HG03280 (cell line): Measurements from ENCODE around the gene RPUSD2.

Source experiments
- ATAC-seq: cut with Tn5 transposase; IDR thresholded peaks from one replicate; pipeline ENCODE4 v1.9.1; 2021; ENCODE audit warnings: mild to moderate bottlenecking, moderate library complexity; ENCODE audit not compliant: unreplicated experiment

The RPUSD2 gene

GRCh38 chr15:40569129-40569953 lies at the start of gene RPUSD2:
RPUSD2 (plus strand) TSS chr15:40569299; CDS start chr15:40569338, 39 bp downstream.
- ATAC-seq: peak; percentile 48

GRCh38 chr15:40523611-40524010 lies 45.5 kb upstream of the RPUSD2 start:
- ATAC-seq: no peak

DNA sequence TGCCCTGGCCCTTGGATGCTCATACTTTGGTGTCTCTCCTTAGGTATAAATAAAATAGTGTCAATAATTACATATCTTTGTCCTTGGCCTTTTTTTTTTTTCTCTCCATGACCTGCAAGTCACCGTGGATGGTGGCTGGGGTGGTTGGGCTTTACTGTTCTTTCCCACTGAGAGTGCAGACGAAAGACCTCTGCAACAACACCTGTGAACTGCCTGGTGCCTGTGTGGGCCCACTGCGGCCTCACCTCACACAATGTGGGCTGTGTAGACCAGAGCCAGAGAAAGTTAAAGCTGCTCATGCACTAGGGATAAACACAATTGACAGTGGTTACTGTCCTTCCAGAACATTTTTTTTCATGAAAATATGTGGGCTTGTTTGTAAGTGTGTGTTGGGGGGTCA lies 43.2 kb upstream of the RPUSD2 start:
- no peak for ATAC-seq

DNA sequence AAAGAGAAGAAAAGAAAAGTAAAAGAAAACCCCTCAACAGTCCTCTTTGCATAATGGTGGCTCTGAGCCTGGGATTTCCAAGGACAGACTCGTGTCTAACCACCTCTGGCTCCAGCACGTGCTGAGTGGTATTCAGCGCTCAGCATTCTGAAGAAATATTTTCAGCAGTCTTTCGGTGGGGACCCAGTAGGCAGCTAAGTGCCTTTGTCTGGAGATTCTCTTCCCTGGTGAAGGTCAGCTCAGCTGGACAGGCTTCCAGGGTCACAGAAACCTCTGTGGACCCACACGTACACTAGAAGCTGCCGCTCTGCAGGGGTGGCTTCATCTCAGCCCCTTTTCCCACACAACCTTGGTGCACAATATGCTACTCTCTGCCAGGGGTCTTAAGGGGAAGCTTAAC lies 40.3 kb upstream of the RPUSD2 start:
- no peak for ATAC-seq

- ATAC-seq: no peak
Observed at GRCh38 chr15:40533763-40534364, 35.2 kb upstream of the RPUSD2 start.

GRCh38 chr15:40534371-40534770 lies 34.7 kb upstream of the RPUSD2 start:
- ATAC-seq: no peak

DNA sequence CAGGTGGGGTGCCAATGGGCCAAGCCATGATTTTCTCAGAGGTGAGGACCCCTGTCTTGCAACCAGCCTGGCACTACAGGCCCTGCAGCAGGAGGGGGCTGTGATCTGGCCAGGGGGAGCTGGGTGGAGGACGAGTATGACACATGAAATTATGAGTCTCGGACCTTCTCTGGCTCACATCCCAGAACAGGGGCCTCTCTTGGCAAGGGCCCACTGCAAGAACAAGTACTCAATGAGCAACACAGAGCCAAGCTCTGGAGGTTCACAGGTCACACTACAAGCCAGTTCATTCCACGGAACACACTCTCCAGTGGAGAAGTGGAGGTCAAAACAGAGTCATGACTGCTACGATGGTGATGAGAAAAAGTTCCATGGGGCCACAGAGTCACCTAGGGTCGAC lies 32.6 kb upstream of the RPUSD2 start:
- no peak for ATAC-seq

DNA sequence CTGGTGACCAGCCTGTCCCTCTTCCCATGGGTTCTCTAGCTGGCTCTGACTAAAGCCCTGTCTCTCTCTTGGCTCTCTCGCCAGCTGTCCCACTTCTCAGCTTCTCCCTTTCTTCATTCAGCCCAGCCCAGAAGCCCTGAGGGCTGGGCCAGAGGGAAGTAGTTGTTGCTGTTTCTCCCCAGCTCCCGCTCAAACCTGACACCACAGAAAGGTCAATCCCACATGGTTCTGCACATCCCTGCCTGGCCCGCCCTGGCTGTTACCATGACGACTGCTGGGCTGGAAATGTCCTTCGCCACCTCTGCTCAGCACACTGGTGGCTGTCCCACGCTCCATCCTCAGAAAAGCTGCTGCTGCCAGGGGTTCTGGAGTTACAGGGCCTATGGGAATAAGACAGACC lies 30.1 kb upstream of the RPUSD2 start:
- ATAC-seq: no peak

DNA sequence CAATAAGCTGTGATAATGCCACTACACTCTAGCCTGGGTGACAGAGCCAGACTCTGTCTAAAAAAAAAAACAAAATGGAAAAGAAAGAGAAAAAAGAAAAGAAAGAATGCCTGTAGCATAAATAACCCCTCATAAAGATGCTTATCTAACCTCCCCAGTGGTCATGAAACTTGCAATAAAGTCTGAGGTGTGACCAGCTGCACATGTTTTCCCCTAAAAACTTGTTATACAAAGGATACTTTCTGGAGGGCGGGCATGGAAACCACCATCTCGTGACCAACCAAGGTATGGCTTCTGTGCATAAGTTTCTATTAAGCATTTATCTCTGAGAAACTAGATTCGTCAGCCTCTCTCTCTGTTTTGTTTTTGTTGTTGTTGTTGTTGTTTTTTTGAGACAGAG lies 26.0 kb upstream of the RPUSD2 start:
- peak; percentile 45 for ATAC-seq

GRCh38 chr15:40543631-40544294 lies 25.3 kb upstream of the RPUSD2 start:
- peak; percentile 52 for ATAC-seq

DNA sequence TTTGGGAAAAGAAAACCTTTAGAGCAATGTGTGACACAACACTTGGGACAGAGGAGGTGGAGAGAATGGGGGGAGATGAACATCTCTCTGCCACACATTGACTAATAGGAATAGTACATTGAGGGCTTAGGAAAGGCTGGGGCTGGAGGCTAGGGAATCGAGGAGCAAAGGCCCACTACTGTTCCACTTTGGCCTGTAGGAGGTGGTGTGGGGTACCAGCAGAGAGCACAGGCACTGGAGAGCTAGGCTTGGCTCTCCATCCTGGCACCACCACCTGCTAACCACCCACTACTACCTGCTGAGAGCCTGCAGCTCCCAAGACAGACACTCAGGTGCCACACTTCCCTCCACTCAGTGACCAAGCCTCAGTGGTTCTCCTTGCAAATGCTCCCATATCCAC lies 23.6 kb upstream of the RPUSD2 start:
- no peak for ATAC-seq

- ATAC-seq: no peak
Observed at GRCh38 chr15:40548610-40549009, 20.5 kb upstream of the RPUSD2 start.

GRCh38 chr15:40549894-40550293 lies 19.2 kb upstream of the RPUSD2 start:
- ATAC-seq: peak; percentile 4

DNA sequence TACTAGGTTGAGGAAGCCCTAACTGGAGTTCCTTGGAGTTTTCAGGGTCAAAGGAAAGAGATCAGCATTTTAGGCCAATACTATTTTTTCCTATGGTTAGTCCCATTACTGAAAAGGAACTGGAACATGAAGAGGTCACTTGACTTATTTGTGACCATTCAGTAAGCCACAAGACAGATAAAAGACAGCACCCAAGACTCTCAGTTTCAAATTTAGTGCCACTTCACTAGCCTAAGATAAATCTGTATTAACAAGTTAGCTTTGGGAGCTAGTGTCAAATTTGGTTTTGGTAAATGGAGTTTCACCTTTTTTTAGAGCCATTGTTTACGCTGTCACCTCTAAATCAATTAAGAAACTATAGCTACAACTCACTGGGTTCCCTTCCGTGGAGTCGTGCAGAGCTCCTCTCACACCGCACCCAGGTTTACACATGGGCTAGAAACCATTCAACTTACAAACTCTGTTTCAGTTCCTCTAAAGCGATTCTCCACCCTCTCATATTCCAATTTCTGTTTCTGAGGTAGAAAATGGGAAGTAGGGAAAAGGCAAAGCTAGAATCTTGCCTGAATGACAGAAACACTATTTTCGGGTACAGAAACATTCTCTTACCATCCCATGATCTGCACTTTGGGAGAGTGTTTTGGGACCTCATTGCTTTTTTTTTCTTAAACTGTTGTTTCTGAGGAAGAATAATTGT lies 18.6 kb upstream of the RPUSD2 start:
- ATAC-seq: peak; percentile 73

DNA sequence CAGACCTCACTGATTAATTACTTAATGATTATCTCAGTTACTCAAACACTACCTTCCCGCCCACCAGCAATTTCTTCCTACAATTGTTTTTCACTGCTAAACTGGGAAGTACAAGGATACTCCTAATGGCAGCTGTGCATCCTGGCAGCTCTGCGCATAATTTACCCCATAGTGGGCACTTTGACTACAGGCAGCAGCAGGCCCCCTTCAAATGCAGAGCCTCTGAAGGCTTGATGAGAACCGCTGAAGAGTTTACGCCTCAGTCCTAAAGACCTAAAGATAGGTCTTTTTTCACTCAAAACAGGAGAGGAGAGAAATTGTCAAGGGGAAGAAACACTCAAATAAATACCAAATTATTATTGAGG lies 15.0 kb upstream of the RPUSD2 start:
- no peak for ATAC-seq

DNA sequence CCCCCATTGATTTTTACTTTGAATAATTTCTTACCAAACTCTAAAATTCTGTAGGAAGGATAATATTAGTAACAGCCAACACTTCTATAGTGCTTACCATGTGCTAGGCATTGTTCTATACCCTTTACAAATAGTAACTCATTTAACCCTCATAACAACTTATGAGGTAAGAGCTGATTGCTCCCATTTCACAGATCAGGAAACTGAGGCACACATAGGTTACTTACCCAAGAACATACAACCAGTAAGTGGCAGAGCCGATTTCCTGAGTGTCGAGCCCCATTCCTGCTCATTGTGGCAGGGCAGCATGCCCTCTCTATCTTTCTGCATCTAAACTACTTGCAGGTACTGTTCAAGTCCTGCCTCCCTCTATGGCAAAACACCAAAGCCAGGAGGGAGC lies 13.2 kb upstream of the RPUSD2 start:
- no peak for ATAC-seq

GRCh38 chr15:40558952-40559742 lies 10.0 kb upstream of the RPUSD2 start:
- ATAC-seq: no peak

DNA sequence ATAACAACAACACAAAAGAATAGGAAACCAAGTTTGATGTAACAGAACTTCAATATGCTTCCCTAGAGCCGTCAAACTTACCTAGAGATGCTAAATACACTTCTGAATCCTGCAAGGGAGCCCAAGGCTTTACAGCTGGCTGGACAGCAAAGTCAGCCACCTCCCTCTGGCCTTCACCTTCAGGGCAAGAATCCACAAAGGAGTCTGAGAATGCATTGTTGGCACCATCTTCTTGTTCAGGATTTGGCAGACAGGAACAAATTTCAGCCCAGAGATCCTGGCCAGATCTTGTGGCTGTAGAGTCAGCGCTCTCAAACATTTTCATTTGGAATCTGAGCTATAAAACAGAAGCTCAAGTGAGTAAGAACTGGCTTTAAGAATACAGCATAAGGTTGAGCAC lies 6.4 kb upstream of the RPUSD2 start:
- no peak for ATAC-seq

DNA sequence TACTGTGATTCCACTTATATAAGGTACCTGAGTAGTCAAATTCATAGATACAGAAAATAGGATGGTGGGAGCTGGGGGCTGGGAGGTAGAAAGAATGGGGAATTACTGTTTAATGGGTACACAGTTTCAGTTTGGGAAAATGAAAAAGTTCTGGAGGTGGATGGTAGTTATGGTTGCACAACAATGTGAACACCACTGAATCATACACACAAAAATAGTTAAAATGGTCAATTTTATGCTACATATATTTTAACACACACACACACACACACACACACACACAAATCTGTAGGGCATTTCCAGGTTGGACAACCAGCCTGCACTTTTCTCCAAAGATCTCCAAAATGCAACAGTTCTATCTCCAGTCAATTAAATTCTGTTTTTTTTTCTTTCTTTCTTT lies 5.7 kb upstream of the RPUSD2 start:
- no peak for ATAC-seq

- peak; percentile 92 for ATAC-seq
Observed at GRCh38 chr15:40564591-40565332, 4.3 kb upstream of the RPUSD2 start, which contains the start of gene CCDC32. CCDC32 (minus strand) TSS chr15:40565042; CDS start chr15:40563015, 2,027 bp downstream.
